EL (cell line): ENCODE data around the gene RAX.
"Not testable (repeated sequence)": the region's sequence is repeated elsewhere in the genome, so short reads cannot be mapped to it uniquely, and the experiment has no call there.

Experiments
- DNase-seq: peaks from one replicate; pipeline ENCODE4 v3.0.0-alpha.2; 2016

The RAX gene

DNA sequence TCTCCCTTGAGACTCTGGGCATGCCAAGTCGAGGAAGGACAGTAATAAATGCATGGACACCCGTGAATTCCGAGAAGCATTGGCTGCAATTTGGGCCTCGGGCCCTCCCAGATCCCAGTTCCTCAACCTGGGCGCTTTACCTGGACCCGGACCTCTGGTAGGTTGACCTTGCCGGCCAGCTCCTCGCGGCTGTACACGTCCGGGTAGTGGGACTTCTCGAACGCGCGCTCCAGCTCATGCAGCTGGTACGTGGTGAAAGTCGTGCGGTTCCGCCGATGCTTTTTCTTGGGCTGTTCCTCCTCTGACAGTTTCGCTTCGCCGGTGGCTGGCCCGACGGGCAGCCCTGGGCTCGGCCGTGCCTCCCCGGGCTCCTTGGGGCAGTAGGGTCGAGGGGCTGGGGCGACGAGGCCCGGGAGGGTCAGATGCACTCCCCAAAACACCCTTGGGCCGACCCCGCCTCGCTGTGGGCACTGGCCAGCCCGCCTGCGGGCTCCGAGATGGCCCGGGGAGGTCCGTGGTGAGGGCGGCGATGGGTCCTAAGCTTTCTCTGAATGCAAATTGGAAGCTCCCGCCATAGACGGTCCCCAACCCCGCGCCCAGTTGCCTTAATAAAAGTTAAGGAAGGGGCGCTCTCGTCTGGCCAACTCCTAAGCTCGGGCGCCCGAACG lies 899 bp downstream of the RAX start:
- no peak for DNase-seq

DNA sequence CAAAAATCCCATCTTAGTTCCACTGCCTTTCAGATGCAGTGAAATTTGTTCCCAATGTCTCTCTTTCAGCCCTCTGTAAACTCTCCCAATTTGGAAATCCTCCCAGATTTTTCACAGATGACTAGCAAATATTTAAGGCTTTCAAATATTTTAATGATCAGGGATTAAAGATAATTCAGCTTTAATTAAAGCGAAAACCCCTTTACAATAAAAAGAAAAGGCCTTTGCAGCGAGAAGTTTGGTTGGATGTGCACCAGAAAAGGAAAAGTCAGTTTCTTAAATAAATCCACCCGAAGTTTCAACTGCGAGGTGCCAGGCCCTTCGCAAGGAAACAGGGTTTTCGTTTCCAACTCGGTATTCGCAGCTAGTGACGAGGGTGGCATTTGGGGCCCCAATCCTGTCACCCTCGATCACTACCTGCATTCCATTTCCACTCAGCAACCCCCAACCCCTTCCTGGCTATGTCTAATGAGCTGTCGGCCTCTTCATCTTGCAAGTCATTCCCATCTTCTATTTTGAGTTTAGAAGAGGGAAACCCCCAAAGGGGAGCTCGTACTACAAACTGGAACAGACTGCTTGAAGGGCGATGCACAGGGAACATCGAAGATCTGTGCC lies 1.5 kb downstream of the RAX start:
- no peak for DNase-seq

DNA sequence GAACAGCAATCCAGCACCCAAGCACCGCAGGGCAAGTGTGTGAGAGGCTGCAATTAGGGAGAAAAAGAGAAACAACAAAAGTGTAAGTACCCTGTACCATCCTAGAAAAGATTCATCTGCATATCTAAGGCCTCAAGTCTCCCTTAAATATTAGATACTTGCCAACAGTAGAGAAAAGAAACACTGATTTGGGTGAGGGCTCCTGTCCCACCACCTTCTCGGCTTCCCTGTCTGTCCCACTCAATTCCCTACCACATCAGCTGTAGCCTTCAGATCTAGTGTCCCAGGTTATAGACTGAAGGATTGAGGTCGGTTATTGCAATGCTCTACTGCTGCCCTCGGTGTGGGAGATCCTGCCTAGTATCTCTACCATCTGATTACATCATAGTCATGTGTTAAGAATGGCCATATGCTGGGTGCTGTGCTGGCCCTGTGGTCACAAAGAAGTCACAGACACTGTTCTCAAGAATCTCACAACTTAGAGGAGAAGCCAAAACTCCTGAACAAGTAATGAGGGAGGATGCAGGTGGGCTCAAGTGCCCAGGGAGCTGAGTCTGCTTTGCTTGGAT lies 2.5 kb downstream of the RAX start:
- DNase-seq = no peak

DNA sequence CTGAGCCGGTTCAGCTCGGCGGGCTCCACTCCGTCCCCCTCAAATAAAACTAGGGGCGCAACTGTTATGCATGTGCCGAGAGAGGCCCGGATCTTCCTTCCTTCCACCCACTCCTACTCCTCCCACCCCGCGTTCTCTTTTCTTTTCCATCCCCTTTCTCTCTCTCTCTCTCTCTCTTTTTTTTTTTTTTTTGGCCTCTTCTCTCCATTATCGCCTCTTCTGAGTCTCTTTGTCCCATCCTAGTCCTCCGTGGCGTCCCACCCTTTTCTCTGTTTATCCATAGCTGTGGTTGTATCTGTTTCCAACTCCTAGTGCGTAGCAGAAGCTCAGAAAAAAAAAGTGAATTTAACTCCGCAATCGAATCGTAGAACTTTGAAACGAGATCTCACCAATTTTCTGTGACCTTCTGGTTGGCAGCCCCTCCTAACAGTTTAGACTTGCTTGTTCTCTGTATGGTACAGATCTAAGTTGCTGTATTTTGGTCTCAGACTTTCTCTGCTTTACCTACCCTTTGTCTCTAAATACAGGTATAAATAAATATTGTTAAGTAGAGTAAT lies 3.6 kb downstream of the RAX start:
- DNase-seq = no peak

DNA sequence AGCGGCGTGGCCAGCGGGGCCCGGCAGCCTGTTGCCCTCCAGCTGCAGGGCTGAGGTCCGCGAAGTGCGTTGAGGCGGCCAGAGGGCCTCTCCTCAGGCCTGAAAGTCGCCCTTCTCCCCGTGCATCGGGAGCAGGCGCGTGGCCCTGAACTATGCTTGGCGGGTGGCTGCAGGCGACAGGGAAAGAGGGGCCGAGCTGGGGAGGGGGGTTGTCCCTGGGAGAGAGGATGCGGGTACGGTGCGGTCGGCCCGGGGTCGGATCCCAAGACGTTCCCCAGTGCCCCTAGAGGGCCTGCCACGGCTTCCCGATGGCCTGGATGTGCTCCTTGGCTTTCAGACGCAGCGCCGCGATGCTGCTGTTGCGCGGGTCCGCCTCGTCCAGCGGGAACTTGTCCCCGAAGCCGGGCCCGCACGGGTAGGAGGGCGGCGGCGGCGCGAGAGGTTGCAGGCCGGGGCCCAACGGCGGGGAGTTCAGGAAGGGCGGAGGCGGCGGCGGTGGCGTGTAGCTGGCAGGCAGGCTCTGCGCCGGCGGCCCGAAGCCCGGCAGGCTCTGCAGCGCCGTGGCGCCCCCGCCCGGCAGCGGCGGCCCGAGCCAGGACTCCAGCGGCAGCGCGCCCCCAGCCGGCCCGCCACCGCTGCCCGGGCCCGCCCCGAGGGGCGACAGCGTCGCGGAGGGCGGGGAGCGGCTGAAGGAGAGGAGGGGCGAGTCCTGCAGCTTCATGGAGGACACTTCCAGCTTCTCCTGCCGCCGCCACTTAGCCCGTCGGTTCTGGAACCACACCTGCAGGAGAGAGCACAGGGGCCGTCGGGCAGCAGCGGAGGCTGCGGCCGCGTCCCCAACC lies 4.3 kb downstream of the RAX start:
- no peak for DNase-seq

DNA sequence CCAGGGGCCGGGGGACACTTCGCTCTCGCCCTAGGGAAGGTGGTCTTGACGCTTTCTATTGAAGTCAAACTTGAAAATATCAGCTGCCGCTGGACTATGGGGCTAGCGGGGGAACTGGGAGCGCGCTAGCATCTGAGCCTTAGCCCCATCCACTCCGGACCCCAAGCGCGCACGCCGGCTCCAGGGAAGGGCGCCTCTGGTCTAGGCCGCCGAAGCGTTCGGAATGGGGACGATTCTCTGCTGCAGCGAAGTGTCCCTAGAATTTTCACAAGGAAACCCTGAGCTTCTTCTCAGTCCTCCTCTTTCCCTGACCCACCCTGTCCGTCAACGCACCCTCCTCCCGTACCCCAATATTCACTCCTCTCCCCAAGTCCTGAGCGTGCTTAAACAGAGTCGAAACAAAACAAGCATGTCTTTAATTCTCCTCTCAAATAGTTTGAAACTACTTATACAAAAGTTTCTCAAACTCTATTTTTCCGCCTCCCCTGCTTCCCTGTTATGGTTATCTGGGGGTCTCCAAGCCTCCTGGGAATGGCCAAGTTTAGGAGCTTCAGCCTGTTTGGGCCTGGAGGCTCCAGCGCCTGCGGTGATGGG lies 5.0 kb downstream of the RAX start:
- DNase-seq = no peak

DNA sequence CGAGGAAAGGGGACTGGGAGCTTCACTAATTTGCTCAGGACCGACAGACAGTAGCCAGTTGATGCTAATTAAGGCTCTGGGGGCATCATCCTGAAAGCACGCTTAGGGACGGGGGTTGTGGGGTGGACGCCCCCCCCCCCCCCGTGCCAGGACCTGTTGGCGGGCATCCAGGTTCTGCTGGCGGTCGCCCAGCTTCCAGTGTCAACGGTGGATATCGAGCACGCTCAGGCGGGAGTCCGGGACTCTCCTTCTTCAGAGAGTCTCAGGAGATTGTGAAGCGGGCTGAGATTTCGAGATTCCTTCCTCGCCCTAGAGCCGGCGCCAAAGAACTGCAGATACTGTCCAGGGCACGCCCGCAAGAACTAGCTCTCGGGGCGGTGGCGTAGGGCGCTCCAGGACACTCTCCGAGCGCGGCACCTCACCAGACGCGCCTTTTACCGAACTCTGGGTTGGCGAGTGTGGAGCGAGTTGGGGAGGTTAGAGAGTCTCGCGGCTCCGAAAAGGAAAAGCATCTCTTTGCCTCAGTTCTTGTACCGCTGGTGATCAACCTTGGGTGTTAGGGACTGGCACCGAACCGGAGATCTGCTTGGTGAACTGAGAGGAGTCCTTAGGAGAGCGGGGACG lies 5.6 kb downstream of the RAX start:
- no peak for DNase-seq

DNA sequence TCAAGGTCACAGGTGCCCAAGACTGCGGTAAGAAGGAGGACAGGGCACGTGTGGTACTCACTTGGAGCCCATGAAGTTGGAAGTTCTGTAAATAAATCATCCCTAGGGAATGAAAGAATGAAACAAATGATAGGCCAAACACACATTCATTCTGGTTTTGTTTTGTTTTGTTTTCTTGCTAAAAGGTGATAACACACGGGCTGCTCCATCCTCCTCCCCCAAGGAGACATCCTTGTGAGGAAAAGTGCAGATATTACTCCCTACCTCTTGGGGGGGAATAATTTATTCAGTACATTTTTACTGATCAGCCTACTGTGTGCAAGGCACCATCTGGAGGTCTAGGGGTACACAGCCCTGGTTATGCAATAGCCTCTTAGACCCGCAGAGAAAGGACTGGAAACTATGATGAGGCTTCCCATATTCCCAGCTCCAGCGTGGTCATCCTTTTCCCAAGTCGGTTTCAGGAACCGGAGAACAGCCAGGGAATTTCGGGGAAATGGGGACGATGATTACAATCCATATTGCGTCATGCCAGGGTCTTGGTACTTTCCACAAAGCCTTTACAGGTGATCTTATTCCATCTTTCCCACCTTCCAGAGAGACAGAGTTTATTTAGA lies 6.3 kb downstream of the RAX start:
- no peak for DNase-seq

DNA sequence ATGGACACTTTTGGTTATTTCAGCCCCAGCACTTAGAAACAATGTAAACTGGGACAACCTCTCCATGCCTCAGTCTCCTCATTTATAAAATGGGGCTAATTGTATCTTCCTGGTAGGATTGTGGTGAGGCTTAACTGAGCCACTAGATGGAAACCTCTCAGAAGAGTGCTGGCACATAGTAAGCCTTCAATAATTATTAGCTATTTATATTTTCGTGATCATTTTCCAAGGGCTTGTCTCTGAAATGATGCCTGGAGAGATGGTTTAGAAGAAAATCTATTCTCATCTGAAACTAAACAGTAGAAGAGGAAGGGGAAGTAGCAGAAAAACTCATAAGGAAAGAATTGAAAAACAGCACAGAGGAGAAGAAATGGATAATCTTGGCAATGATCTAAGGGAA lies 6.8 kb downstream of the RAX start:
- DNase-seq = no peak

DNA sequence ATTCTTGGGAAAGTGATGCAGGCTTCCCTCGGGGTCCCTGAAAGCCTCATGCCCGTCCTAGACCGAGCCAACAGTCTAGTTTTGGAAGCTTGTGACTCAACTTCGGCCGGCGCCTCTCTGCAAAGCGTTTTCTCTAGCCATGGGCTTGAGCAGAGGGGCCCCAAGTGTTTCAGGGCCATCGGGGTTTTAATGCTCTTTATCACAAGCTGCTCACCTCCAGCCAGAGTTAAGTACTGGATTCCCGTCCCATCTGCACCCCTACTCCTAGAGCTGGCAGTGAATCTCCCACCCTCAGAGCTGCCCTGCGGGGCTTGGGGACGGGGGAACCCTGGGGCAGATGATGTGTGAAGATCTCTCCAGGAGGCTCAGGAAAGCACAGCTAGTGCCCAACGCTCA lies 7.3 kb downstream of the RAX start:
- DNase-seq = no peak

DNA sequence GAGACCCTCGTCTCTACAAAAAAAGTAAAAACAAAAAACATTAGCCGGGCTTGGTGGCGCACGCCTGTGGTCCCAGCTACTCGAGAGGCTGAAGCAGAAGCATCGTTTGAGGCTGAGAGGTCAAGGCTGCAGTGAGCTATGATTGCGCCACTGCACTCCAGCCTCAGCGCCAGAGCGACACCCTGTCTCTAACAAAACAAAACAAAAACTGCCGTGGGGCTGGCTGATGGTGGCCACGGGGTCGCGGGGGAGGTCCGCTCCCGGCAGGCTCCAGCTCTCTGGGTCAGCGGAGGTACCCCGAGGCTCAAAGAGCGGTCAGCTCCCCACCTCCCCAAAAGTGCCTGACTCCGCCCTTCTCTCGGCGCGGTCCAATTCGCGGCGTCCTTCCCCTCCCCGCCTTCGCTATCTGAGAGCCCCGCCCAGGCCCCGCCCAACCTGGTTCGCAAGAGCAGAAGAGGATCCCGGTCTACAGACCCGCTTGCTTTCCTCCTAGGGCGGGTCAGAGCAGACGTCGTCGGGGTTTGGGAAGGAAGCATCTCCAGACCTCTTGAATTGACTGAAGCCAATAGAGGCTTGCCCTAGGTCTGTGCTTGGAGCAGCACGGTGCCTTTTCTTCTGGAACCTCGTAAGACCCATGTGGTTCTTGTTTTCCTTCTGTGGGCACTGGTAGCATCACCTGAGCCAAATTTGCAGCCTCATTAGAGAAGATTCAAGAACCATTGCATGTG lies 7.8 kb downstream of the RAX start:
- DNase-seq = no peak

DNA sequence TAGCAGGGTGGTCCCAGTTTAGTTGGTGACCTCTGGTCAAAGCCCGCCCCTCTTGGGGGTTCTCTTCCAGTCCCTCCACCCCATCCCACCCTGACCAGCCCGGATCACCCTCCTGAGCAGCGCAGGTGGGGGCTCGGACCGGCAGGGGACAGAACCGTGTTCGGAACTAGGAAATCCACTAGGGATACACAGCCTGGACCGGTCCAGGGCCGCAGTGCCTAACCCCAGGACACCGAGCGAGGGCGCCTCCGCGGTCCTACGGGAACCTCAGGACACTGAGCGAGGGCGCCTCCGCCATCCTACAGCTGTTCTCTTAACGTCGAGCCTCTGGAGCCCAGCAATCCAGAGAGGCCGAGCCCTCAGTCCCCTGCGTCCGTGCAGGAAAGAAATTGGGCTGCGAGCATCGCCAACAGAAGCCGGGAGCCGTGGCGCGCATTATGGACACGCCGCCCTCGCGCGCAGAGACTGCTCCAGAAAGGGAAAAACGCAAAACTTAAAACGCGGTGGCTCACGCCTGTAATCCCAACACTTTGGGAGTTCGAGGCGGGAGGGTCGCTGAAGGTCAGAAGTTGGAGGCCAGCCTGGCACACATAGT lies 8.5 kb downstream of the RAX start:
- no peak for DNase-seq

DNA sequence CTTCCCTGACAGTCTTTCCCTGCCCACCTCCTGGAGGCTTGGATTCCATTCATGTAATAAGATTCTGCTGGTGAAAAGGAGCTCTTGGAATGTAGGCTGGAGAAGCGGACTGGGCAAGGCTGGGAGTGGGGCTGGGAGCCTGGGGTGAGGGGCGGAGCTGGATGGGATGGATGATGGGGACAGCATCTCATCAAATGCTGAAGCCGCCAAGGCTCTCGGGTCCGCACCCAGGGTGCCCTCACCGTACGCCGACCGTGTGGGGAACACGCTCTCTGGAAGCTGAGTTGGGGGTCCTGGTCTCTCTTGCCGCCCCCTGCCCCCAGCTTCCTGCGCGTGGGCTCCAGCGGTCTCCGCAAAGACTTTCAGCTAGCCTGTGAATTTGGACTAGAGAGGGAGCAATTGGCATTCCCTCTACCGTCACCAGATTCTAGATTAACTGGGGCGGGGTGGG lies 9.1 kb downstream of the RAX start:
- no peak for DNase-seq

DNA sequence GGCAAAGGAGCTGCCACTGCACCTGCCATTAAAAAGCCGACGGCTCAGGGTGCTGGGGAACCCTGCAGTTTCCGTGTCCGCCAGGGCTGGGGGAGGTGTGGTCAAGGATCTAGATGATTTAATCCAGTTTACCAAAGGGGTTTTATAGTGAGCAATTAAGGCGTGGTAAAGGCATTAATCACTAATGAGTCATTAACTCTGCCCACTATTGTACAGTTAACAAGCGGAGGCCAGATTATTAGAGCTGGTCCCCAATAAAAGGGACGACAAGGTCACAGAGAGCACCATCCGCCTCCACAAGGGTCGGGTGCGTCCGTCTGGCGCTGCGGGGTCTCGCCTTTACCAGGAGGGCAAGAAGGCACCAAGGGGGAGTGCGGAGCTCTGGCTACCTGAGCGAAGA lies 9.6 kb downstream of the RAX start:
- DNase-seq = no peak

DNA sequence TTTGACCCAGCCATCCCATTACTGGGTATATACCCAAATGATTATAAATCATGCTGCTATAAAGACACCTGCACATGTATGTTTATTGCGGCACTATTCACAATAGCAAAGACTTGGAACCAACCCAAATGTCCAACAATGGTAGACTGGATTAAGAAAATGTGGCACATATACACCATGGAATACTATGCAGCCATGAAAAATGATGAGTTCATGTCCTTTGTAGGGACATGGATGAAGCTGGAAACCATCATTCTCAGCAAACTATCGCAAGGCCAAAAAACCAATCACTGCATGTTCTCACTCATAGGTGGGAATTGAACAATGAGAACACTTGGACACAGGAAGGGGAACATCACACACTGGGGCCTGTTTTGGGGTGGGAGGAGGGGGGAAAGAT lies 11.0 kb downstream of the RAX start:
- not testable (repeated sequence) for DNase-seq

DNA sequence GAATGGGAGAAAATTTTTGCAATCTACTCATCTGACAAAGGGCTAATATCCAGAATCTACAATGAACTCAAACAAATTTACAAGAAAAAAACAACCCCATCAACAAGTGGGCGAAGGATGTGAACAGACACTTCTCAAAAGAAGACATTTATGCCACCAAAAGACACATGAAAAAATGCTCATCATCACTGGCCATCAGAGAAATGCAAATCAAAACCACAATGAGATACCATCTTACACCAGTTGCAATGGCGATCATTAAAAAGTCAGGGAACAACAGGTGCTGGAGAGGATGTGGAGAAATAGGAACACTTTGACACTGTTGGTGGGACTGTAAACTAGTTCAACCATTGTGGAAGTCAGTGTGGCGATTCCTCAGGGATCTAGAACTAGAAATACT lies 11.4 kb downstream of the RAX start:
- DNase-seq = not testable (repeated sequence)

DNA sequence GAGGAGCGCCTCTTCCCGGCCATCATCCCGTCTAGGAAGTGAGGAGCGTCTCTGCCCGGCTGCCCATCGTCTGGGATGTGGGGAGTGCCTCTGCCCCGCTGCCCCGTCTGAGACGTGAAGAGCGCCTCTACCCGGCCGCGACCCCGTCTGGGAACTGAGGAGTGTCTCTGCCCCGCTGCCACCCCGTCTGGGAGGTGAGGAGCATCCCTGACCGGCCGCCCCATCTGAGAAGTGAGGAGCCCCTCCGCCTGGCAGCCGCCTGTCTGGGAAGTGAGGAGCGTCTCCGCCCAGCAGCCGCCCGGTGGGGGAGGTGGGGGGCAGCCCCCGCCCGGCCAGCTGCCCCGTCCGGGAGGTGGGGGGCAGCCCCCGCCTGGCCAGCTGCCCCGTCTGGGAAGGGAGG lies 17.8 kb downstream of the RAX start:
- DNase-seq = not testable (repeated sequence)

DNA sequence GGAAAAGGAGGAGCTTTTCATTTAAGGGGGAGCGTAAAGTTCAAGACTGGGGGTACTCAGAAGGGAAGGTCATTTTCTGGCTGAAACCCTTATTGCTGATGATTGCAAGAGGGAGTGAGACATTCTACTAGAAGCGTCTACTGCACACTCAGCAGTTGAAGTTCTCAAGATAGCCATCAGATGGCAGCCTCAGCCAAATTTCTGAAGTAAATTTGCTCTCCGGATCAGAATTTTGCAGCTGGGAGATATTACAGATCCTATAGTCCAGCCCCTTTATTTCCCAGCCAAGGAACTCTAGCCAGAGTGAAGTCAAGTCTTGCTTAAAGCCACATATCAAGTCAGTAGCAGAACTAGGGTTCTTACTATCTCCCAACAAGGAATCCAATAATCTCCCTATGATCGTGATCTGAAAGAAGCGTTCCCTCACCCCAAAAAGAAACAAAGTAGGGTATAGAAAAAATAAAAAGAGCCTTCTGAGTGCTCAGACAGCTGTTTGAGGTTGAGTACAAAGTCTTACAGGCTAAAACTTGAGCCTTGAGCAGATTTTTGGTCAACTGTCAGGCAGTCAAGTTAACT lies 24.0 kb downstream of the RAX start:
- peak; percentile 79 for DNase-seq

DNA sequence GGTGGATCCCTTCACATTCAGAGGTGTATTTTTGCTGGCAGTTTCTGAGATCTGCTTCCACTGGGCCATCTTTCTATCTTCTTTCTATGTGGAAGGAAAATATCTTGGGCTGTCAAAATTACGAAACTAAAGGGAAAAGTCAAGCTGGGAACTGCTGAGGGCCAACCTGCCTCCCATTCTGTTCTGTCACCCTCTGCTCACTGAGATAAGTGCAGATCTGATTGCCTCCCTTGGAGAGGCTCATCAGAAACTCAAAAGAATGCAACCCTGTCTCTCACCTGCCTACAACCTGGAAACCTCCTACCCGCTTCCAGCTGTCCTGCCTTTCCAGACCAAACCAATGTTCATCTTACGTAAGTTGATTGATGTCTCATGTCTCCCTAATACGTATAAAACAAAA lies 26.5 kb downstream of the RAX start:
- DNase-seq = no peak

DNA sequence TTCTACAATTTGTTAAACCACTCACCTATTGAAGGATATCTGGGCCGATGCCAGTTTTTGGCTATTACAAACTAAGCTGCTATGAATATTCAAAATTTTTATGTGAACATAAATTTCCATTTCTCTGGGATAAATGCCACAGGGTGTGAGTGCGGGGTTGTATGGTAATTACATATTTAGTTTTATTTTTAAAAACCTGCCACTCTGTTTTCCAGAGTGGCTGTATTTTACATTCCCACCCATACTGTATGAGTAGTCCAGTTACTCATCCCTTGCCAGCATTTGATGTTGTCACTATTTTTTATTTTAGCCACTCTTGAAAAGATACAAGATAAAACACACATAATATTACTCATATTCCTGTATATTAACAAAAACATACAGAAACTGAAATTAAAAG lies 30.3 kb downstream of the RAX start:
- no peak for DNase-seq

DNA sequence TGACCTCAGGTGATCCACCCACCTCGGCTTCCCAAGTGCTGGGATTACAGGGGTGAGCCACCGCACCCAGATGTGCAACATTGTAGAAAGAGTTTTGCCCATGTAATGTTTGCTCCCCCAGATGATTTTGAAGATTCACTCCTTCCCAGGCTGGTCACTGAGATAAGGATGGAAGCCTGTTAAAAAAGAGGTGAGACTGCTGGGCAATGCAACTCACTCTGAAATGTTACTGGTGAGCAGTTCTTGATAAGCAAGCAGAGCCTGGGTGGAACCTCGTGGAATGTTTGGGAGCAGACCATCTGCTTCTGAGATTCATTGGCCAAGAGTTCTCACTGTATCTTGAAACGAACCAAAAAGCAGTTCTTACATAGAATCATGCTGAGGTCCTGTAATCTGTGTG lies 33.6 kb downstream of the RAX start:
- DNase-seq = no peak
